ENCODE measurements around the gene PPP4R1.
"Not testable (repeated sequence)": the region's sequence is repeated elsewhere in the genome, so short reads cannot be mapped to it uniquely, and the experiment has no call there.

The PPP4R1 gene

GRCh38 chr18:9614401-9615279 is at the start of gene PPP4R1:
PPP4R1 (minus strand) TSS chr18:9614559; CDS start chr18:9614484, 75 bp downstream.
- peak; percentile 81 for DNase-seq

- no peak for DNase-seq
These were observed 49.0 kb upstream of the PPP4R1 start for GRCh38 chr18:9663377-9663776.

- DNase-seq, result peak; percentile 40
These were observed 47.2 kb upstream of the PPP4R1 start for GRCh38 chr18:9661564-9661963.

GRCh38 chr18:9659499-9660375 is 45.4 kb upstream of the PPP4R1 start:
- no peak for DNase-seq

- DNase-seq, result no peak
These were observed 43.8 kb upstream of the PPP4R1 start for GRCh38 chr18:9658087-9658641.

GRCh38 chr18:9655232-9655767 is 40.9 kb upstream of the PPP4R1 start:
- no peak for DNase-seq

- DNase-seq, result no peak
These were observed 39.0 kb upstream of the PPP4R1 start for GRCh38 chr18:9653390-9653789.

- DNase-seq, result no peak
These were observed 34.8 kb upstream of the PPP4R1 start for GRCh38 chr18:9649164-9649540.

GRCh38 chr18:9648431-9649163 is 34.2 kb upstream of the PPP4R1 start:
- no peak for DNase-seq

- no peak for DNase-seq
These were observed 33.4 kb upstream of the PPP4R1 start for GRCh38 chr18:9647496-9648323.

- peak; percentile 38 for DNase-seq
These were observed 29.2 kb upstream of the PPP4R1 start for GRCh38 chr18:9643549-9643948.

- no peak for DNase-seq
These were observed 28.6 kb upstream of the PPP4R1 start for GRCh38 chr18:9642799-9643462.

GRCh38 chr18:9641081-9641480 is 26.7 kb upstream of the PPP4R1 start:
- not testable (repeated sequence) for DNase-seq

GRCh38 chr18:9638886-9639285 is 24.5 kb upstream of the PPP4R1 start:
- no peak for DNase-seq

GRCh38 chr18:9637036-9637767 is 22.8 kb upstream of the PPP4R1 start:
- DNase-seq, result no peak

GRCh38 chr18:9634856-9635255 is 20.5 kb upstream of the PPP4R1 start:
- no peak for DNase-seq

- no peak for DNase-seq
These were observed 17.6 kb upstream of the PPP4R1 start for GRCh38 chr18:9631814-9632496.

- DNase-seq, result no peak
These were observed 16.1 kb upstream of the PPP4R1 start for GRCh38 chr18:9630444-9630843.

GRCh38 chr18:9629709-9630108 is 15.3 kb upstream of the PPP4R1 start:
- no peak for DNase-seq

- DNase-seq, result no peak
These were observed 14.6 kb upstream of the PPP4R1 start for GRCh38 chr18:9628984-9629383.
